NCI-H1092 treated with DMSO at 0.1 percent for 48 hours (cell line): ENCODE measurements around the gene PLEKHA3.
"Not testable (repeated sequence)": the region's sequence is repeated elsewhere in the genome, so short reads cannot be mapped to it uniquely, and the experiment has no call there.

ENCODE experiments used
- DNase-seq: peaks from one replicate; lab custom pipeline; 2025; lab: John Stamatoyannopoulos, UW

The PLEKHA3 gene

GRCh38 chr2:178480227-178481181 is at the start of gene PLEKHA3:
PLEKHA3 (plus strand) TSS chr2:178480457; CDS start chr2:178480870, 413 bp downstream.
- peak; percentile 76 for DNase-seq

GRCh38 chr2:178436662-178437061 is 43.6 kb upstream of the PLEKHA3 start:
- DNase-seq: no peak

GRCh38 chr2:178441426-178441825 is 38.8 kb upstream of the PLEKHA3 start:
- DNase-seq: no peak

GRCh38 chr2:178448968-178449661 is 31.1 kb upstream of the PLEKHA3 start:
- DNase-seq: no peak

DNA sequence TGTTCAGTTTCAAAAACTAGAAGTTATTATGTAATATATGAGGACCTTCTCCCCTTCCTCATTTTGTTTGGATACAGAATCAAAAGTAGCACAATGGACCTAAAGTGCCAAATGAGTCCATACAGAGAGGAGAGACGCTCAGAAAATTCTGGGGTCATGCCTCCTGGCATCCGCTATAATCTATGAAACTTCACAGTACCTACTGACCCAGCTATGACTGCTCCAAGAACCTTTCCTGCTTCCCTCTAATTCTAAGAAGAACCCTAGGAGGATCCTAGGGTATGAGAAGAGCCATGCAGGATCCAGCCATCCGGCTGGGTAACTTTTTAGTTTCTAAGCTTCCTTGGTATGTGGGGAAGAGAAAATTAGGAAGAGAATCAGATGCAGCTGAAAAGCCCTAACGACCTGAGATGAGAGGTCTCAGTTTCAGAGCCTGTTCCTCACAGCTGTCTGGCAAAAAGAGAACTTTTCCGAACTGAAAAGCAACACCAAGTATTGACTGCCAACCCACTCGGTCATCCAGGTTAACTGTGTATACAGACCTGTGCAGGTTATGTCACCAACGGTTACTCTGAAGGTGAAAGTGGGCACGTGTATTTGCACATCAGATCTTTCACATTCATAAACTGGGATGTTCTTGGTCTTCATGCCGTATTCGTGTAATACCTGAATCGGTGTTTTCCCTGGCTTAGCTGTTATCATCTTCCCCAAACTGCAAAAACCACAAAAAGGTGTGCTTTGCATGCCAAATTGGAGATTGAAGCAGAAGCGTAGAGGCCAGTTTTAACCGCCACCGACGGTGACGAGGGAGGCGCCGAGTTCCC is 30.3 kb upstream of the PLEKHA3 start:
- no peak for DNase-seq

- DNase-seq: no peak
Observed at GRCh38 chr2:178450524-178450773, 29.8 kb upstream of the PLEKHA3 start.

GRCh38 chr2:178450774-178451525 is 29.3 kb upstream of the PLEKHA3 start, which contains the start of the genes PJVK and PRKRA:
PJVK (plus strand) TSS chr2:178451378; CDS start chr2:178453410, 2,032 bp downstream.
PRKRA (minus strand) TSS chr2:178451175; CDS start chr2:178451030, 145 bp downstream.
- peak; percentile 91 for DNase-seq

- no peak for DNase-seq
Observed at GRCh38 chr2:178452334-178452733, 27.9 kb upstream of the PLEKHA3 start.

- no peak for DNase-seq
Observed at GRCh38 chr2:178452870-178453269, 27.4 kb upstream of the PLEKHA3 start.

GRCh38 chr2:178455947-178456346 is 24.3 kb upstream of the PLEKHA3 start:
- DNase-seq: no peak

DNA sequence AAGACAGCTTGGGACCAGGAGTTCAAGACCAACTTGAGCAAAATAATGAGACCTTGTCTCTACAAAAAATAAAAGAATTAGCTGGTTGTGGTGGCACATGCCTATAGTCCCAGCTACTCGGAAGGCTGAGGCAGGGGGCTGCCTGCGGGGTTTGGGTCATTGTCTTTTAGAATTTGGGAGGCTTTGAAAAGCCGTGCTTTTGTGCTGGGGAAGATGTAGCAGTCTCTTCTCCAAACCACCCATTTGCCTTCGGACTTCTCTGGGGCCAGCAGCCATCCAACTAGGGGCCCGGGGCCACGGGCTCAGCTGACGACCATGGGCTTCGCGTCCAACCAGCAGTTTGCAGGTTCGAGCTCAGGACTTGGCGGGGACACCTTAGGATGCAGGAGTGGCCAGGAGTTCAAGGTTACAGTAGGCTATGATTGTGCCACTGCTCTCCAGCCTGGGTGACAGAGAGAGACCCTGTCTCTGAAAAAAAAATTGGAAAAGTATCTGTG is 22.8 kb upstream of the PLEKHA3 start:
- no peak for DNase-seq

- no peak for DNase-seq
Observed at GRCh38 chr2:178469219-178469849, 10.9 kb upstream of the PLEKHA3 start.

- DNase-seq: not testable (repeated sequence)
Observed at GRCh38 chr2:178471313-178471712, 8.9 kb upstream of the PLEKHA3 start.

DNA sequence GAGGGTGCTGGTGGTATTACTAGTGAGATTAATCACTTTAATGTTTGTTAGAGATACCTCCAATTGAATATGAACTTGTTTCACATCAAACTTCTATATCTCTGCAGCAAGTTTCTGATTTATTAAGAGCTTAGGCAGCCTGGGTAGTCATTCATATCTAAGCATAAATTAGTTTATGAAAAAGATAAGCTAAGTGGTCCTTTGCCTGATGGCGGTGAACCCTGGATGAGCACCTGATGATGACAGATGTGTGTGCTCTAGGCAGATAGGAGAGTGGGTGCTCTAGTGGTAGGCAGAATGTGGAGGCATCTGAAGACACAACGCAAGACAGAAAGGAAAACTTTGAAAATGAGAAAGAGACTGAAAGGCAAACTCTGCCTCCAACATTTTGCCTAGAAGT is 6.9 kb upstream of the PLEKHA3 start:
- no peak for DNase-seq

DNA sequence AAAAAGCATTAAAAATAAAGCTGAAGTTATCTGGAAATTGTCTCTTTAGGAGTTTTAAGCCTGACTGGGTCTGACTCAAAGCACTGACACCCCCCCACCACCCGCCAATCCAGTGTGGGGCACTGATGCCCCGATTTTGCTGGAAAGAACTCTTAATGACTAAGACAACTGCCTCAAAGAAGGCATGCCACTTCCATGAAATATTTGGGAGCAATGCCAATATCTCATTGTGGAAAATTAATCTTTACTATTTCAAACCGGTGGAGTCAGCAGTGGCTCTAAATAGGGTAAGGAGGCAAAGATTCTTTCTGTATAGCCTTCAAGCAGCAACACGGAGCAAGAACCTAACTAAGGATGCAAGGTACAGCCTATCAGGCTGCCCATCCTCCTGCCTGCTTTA is 6.3 kb upstream of the PLEKHA3 start:
- DNase-seq: no peak

GRCh38 chr2:178474560-178474959 is 5.7 kb upstream of the PLEKHA3 start:
- DNase-seq: no peak

DNA sequence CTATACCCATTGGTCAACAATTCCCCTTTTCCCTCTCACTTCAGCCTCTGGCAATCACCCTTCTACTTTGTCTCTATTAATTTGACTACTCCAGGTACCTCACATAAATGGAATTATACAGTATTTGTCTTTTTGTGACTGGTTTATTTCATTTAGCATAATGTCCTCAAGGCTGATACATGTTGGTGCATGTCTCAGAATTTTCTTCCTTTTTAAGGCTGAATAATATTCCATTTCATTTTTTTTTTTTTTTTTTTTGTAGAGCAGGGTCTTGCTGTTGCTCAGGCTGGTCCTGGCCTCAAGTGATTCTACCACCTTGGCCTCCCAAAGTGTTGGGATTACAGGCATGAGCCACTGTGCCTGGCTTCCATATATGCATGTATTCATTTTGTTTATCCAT is 3.8 kb upstream of the PLEKHA3 start:
- DNase-seq: no peak

DNA sequence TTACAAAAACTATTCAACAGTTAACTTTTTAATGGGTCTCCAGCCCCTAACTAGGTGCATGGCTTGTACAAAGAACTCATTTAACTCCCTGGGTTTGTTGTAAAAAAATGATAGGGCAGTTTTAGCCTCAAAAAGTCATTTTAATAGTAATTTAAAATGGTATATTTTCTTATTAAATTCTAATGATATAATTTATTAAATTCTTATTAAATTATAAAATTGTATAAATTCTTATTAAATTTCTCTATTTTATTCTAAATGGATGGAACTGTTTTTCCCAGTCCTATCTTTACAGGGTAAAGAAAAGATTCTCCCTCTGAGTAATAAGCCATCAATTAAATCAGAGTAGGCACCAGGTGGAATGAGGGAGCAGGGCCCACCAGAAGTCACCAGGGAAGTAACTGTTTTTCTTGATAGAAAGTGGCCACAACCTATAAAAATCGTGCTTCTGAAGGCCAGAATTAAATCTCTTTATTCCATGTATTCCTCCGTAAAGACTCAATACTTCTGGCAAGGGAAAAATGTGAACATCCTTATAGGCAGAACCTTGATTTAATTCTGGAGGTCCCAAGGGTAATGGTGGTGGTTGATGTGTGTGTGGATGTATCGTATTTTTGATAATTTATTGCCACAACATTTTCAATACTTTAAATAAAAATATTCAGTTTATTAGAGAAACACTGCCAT is 2.7 kb upstream of the PLEKHA3 start:
- DNase-seq: peak; percentile 11

- no peak for DNase-seq
Observed at GRCh38 chr2:178478130-178478438, 2.2 kb upstream of the PLEKHA3 start.
